Measurements from ENCODE around the gene PRAME.

GRCh38 chr22:22565981-22566380, 6.9 kb upstream of the PRAME start:
- no peak for TF ChIP-seq CTCF (IDR thresholded peaks at IDR 0.05; ENCODE audit: insufficient read depth, low read length, poor library complexity, severe bottlenecking)
- no peak for TF ChIP-seq EZH2phosphoT487 (conservative IDR thresholded peaks at IDR 0.05; ENCODE audit: low read length)
